DMS79 (cell line): Measurements from ENCODE around the gene TNFRSF14.

ENCODE experiments used
- DNase-seq: peaks from one replicate; lab custom pipeline; 2025; lab: John Stamatoyannopoulos, UW

The TNFRSF14 gene

GRCh38 chr1:2553871-2554620, 2.1 kb upstream of the TNFRSF14 start:
- no peak for DNase-seq

- DNase-seq: no peak
Observed at GRCh38 chr1:2554621-2555387, 1.4 kb upstream of the TNFRSF14 start.

GRCh38 chr1:2555634-2556276, 416 bp upstream of the TNFRSF14 start:
- peak; percentile 51 for DNase-seq

- DNase-seq: no peak
Observed at GRCh38 chr1:2556678-2557481, 709 bp downstream of the TNFRSF14 start.

GRCh38 chr1:2557482-2558400, 1.6 kb downstream of the TNFRSF14 start:
- DNase-seq: no peak

GRCh38 chr1:2558420-2558819, 2.2 kb downstream of the TNFRSF14 start:
- DNase-seq: no peak

GRCh38 chr1:2558861-2559260, 2.7 kb downstream of the TNFRSF14 start:
- DNase-seq: no peak

- DNase-seq: no peak
Observed at GRCh38 chr1:2559509-2560298, 3.5 kb downstream of the TNFRSF14 start.

- DNase-seq: no peak
Observed at GRCh38 chr1:2560299-2561073, 4.3 kb downstream of the TNFRSF14 start.

GRCh38 chr1:2561446-2561845, 5.3 kb downstream of the TNFRSF14 start:
- no peak for DNase-seq

- DNase-seq: no peak
Observed at GRCh38 chr1:2561898-2562895, 6.0 kb downstream of the TNFRSF14 start.

- no peak for DNase-seq
Observed at GRCh38 chr1:2563205-2563604, 7.0 kb downstream of the TNFRSF14 start.

- DNase-seq: no peak
Observed at GRCh38 chr1:2564006-2564814, 8.0 kb downstream of the TNFRSF14 start.

GRCh38 chr1:2564815-2565374, 8.7 kb downstream of the TNFRSF14 start:
- DNase-seq: no peak

GRCh38 chr1:2566101-2567045, 10.2 kb downstream of the TNFRSF14 start:
- DNase-seq: no peak
